Heart left ventricle (tissue), 16 donors: ENCODE results near the gene IDUA. TPM values are rescaled to one million over a fixed set of nuclear protein-coding genes. Genes with fewer than 3 reads are reported as not detected.
"Not testable (repeated sequence)": the region's sequence is repeated elsewhere in the genome, so short reads cannot be mapped to it uniquely, and the experiment has no call there.

Experiments
- ATAC-seq, 4 donors: fragments of 200-7000 bp; cut with Tn5 transposase; one replicate each; pipeline ENCODE4 v1.9.1; 2020 to 2022; ENCODE audit warnings: moderate library complexity in 4 of 4, mild to moderate bottlenecking in 3 of 4, moderate number of reproducible peaks in 1 of 4
- DNase-seq, 5 donors: peaks; one replicate each; pipeline ENCODE4 v3.0.0-alpha.2; 2020
- H3K27ac ChIP-seq, 12 donors: fragments of 200-600 bp; sonication (generic) in 4 of 12; one replicate each; pipeline versions ENCODE4 v1.5.0 to v1.8.0; 2016 to 2022; ENCODE audit warnings: mild to moderate bottlenecking in 2 of 12
- H3K27me3 ChIP-seq, 9 donors: fragments of 200-600 bp; sonication (generic) in 2 of 9; one replicate each; pipeline versions ENCODE4 v1.5.1 to v1.8.0; 2016 to 2022; ENCODE audit warnings: mild to moderate bottlenecking in 3 of 9
- H3K36me3 ChIP-seq, 9 donors: fragments of 200-600 bp; sonication (generic) in 2 of 9; one replicate each; pipeline versions ENCODE4 v1.5.0 to v1.8.0; 2018 to 2022; ENCODE audit warnings: mild to moderate bottlenecking in 2 of 9
- H3K4me1 ChIP-seq, 12 donors: fragments of 200-600 bp; sonication (generic) in 4 of 12; one replicate each; pipeline versions ENCODE4 v1.5.0 to v1.8.0; 2016 to 2022; ENCODE audit warnings: mild to moderate bottlenecking in 3 of 12
- H3K4me3 ChIP-seq, 12 donors: fragments of 200-600 bp; sonication (generic) in 4 of 12; one replicate each; pipeline versions ENCODE4 v1.5.0 to v1.8.0; 2017 to 2022; ENCODE audit warnings: mild to moderate bottlenecking in 9 of 12, moderate library complexity in 4 of 12
- H3K9me3 ChIP-seq, 12 donors: fragments of 200-600 bp; sonication (generic) in 4 of 12; one replicate each; pipeline versions ENCODE4 v1.5.0 to v1.8.0; 2016 to 2022; ENCODE audit warnings: mild to moderate bottlenecking in 1 of 12
- CTCF ChIP-seq, 12 donors: fragments of 200-600 bp; sonication (generic) in 4 of 12; IDR thresholded peaks; one replicate each; pipeline versions ENCODE4 v1.5.0 to v1.8.0; 2018 to 2022; ENCODE audit warnings: antibody characterized with exemption in 12 of 12, mild to moderate bottlenecking in 5 of 12
- POLR2A ChIP-seq, 2 donors: fragments of 450-650 bp; IDR thresholded peaks; one replicate each; pipeline ENCODE4 v1.6.1; 2017; ENCODE audit warnings: antibody characterized with exemption in 2 of 2, mild to moderate bottlenecking in 2 of 2, moderate library complexity in 2 of 2
- WGBS, 4 donors: extraction: QIAGEN DNeasy Blood & Tissue Kit in 2 of 4; methylation state at CpG; one replicate each; pipeline versions ENCODE4 v1.1.5 to v1.1.7; 2013 to 2018; 5-methylcytosine and 5-hydroxymethylcytosine counted together
- intact Hi-C, 10 donors: fragments of 100-400 bp; cut with DNase I; formaldehyde crosslinking; loops; one replicate each; pipeline versions ENCODE4 v1.11.1 to v1.14.2; 2022
- long read RNA-seq, 3 donors: library from polyadenylated mRNA; unstranded; transcript quantifications; one replicate each; pipeline ENCODE4 v2.0.0, GENCODE V29; 2020 to 2021
- polyA plus RNA-seq, 2 donors: library from polyadenylated mRNA; stranded (reverse); fragments of 200-250 nt; gene quantifications; one replicate each; pipeline ENCODE4 v1.2.3, GENCODE V29; 2013
- total RNA-seq, 9 donors: library from RNA; depleted of rRNA in 2 of 9; stranded (reverse); fragments of >200 nt in 2 of 9; fragmentation: NEBNext Ultra II Directional in 3 of 9; extraction: Animal tissue kit (Norgen Biotek cat#: 25700) in 3 of 9; gene quantifications; one replicate each; pipeline versions ENCODE4 v1.1.0 to v1.2.4, GENCODE V29; 2016 to 2023
- donor health status: ischemic (EF 13 %, LVEDD 7.1; RV severe dilation, severe dysfunction).
- donor health status: healthy with polysubstance abuse.
- donor health status: DM: no; HTN: yes; CAD: no.
- donor health status: DM: no; HTN: no; CAD: no.
- donor health status: ischemic (EF 25% LVEDD 6.9; RV normal size, moderate dysfunction).
- donor health status: ischemic (EF 25% LVEDD 5.7; RV mildly dilated, moderate dysfunction).
- donor health status: healthy.
- donor health status: DM: yes; HTN: yes; CAD: no.
- donor health status: ischemic (EF 35%, LVEDD 5.7; RV mildly dilated, moderate dysfunction).
- donor health status: nonischemic (EF 11% LVEDD 7.7; RV severe dilation, severe dysfunction).
- donor health status: DM: yes; HTN: yes; CAD: no.
- donor health status: PGD.
- donor health status: ischemic (EF 29% LVEDD 5.4; RV normal size, mild dysfunction).
- donor health status: nonischemic (EF 23%, LVEDD 6.1; RV moderate dilation, normal function).

The IDUA gene
- total RNA-seq: 10 to 100 TPM in 3 of 9 donors, 1 to 10 TPM in 6; 5.0 to 17.4 (median 6.9) TPM
- 1 to 10 TPM; 3.2 to 6.8 TPM for polyA plus RNA-seq
- long read RNA-seq, donor 1, partial matches to known transcripts: 4 of 8 reads
- long read RNA-seq, donor 1, other reads (novel, unspliced or antisense): 2 of 8 reads
- long read RNA-seq, donor 2: 0 reads
- long read RNA-seq, donor 3, partial matches to known transcripts: 4 of 15 reads
- long read RNA-seq, donor 3, other reads (novel, unspliced or antisense): 9 of 15 reads

GRCh38 chr4:986879-987623, at the start of gene IDUA:
Gene IDUA, plus strand, starts transcription at chr4:987044. Its CDS starts 41 bp downstream, at chr4:987085.
- Histone ChIP-seq H3K27ac (peak within 1 kb of the TSS in 10 of 12 donors; percentile 33 to 76 (median 55)), H3K27me3 (no peaks in the 10 kb centered on the region), H3K36me3 (peaks cover 0 to 19% (median 0%) of the 10 kb centered on the region in 9 donors), H3K4me1 (peaks cover 0 to 34% (median 18%) of the 10 kb centered on the region in 12 donors), H3K4me3 (peak within 1 kb of the TSS; percentile 60 to 93 (median 73)), H3K9me3 (no peaks in the 10 kb centered on the region)
- TF ChIP-seq POLR2A (IDR thresholded peaks at IDR 0.05) (peak in 1 of 2 donors; percentile 34), CTCF (IDR thresholded peaks at IDR 0.05) (peak; percentile 15 to 59 (median 43))
- intact Hi-C loops: loop anchor here in 4 of 10 donors (5.0 to 10.0 kb wide), 4 partner anchors 55 to 245 kb away; partner anchors contain the start of genes GAK (in 1 of the 4) and TMEM175 (in 1 of the 4)
- 0 to 2% (median 1%) methylated on average over 3 to 69 of the region's 69 CpGs for WGBS, 4 donors
- peak; percentile 55 to 90 (median 86) for ATAC-seq
- peak; percentile 83 to 90 (median 85) for DNase-seq

- not testable (repeated sequence) for H3K27ac ChIP-seq, DNase-seq, H3K27me3 ChIP-seq, ATAC-seq, H3K4me3 ChIP-seq, H3K9me3 ChIP-seq
- Histone ChIP-seq H3K36me3 (peaks cover 0 to 11% (median 3%) of the 10 kb centered on the region in 9 donors), H3K4me1 (peaks cover 0 to 15% (median 0%) of the 10 kb centered on the region in 12 donors)
- 86 to 88% (median 87%) methylated on average over 4 of the region's 4 CpGs for WGBS, 4 donors
- intact Hi-C loops: loop anchor here in 1 of 10 donors (10.0 kb wide), 1 partner anchor 155 kb away; no protein-coding TSS in a partner anchor
Measured at GRCh38 chr4:939508-939907, 47.3 kb upstream of the IDUA start.

- Histone ChIP-seq H3K27ac (no peak overlapping the region), H3K4me3 (no peak overlapping the region), H3K4me1 (peaks cover 0 to 18% (median 0%) of the 10 kb centered on the region in 12 donors), H3K27me3 (no peaks in the 10 kb centered on the region), H3K9me3 (no peaks in the 10 kb centered on the region), H3K36me3 (peaks cover 0 to 11% (median 3%) of the 10 kb centered on the region in 9 donors)
- WGBS, 4 donors: 61 to 72% (median 68%) methylated on average over 28 of the region's 28 CpGs
- ATAC-seq (no peak), DNase-seq (peak in 1 of 5 donors; percentile 20)
- intact Hi-C loops: no loop called here
- TF ChIP-seq CTCF (IDR thresholded peaks at IDR 0.05) (no peak), POLR2A (IDR thresholded peaks at IDR 0.05) (no peak)
Measured at GRCh38 chr4:945274-946102, 41.4 kb upstream of the IDUA start.

- Histone ChIP-seq H3K4me1 (peaks cover 0 to 18% (median 0%) of the 10 kb centered on the region in 12 donors), H3K36me3 (peaks cover 0 to 11% (median 3%) of the 10 kb centered on the region in 9 donors), H3K27ac (no peak overlapping the region), H3K4me3 (no peak overlapping the region), H3K27me3 (no peaks in the 10 kb centered on the region), H3K9me3 (no peaks in the 10 kb centered on the region)
- WGBS, 4 donors: 78 to 84% (median 81%) methylated on average over 7 to 9 of the region's 9 CpGs
- intact Hi-C loops: no loop called here
- DNase-seq: no peak
- no peak for ATAC-seq
- TF ChIP-seq CTCF (IDR thresholded peaks at IDR 0.05) (no peak), POLR2A (IDR thresholded peaks at IDR 0.05) (no peak)
Measured at GRCh38 chr4:946103-946450, 40.8 kb upstream of the IDUA start.
